Cardiac septum (tissue), 1 donor: ENCODE measurements around the gene SEMA7A. TPM values are rescaled to one million over a fixed set of nuclear protein-coding genes. Genes with fewer than 3 reads are reported as not detected.

Source experiments
- DNase-seq: peaks from one replicate; pipeline ENCODE4 v3.0.0-alpha.2; 2020; ENCODE audit warnings: low spot score
- intact Hi-C: fragments of 100-400 bp; cut with DNase I; formaldehyde crosslinking; loops from one replicate; pipeline ENCODE4 v1.14.0; 2022
- total RNA-seq: library from RNA; stranded (reverse); fragmentation: NEBNext Ultra II Directional; extraction: Animal tissue kit (Norgen Biotek cat#: 25700); gene quantifications from one replicate; pipeline ENCODE4 v1.2.1, GENCODE V29; 2021
- donor health status: DM: no; HTN: no; CAD: no.

Gene SEMA7A
- total RNA-seq, 1 donor from 2014 or later, result 1.5 TPM

DNA sequence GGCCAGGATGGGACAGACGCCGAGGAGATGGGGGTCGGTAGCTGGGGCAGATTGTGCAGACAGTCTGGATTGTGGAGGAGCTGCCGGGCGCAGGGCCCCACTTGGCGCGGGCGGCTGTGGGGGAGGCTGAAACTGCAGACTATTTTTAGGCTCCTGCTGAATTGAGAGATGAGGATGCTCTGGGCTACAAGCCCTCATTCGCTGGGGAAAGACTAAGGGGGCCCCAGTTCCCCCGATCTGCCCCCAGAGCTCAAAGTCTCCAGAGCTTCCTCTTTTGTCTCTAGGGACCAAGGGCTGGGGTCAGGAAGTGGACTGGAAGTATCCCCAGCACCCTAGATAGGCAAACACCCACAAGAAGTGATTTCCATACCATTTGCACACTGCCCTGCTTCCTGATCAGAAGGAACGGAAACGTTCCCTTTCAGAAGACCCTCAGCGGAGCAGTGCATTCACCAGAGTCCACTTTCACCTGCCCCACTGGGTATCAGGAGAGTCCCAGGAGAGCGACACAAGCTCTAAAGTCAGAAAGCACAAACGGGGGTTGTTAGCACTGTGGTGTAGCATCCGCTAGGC lies 29.7 kb downstream of the SEMA7A start:
- no peak for DNase-seq
- intact Hi-C loops, result no loop called here

DNA sequence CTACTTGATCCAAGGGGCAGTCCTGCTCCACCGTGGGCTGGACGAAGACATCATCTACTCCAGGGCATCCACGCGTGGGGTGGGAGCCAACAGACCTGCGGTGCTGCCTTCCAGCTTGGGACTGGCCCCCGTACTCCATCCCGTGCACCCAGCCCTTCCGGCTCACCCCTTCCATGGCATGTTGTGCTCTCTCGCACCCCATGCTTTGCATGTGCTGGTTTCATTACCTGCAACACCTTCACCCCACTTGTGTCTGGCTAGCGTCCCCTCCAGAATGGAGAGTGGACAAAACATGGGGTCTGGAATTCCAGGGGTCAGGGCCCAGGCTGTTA lies 30.2 kb downstream of the SEMA7A start:
- no peak for DNase-seq
- intact Hi-C loops, result no loop called here

DNA sequence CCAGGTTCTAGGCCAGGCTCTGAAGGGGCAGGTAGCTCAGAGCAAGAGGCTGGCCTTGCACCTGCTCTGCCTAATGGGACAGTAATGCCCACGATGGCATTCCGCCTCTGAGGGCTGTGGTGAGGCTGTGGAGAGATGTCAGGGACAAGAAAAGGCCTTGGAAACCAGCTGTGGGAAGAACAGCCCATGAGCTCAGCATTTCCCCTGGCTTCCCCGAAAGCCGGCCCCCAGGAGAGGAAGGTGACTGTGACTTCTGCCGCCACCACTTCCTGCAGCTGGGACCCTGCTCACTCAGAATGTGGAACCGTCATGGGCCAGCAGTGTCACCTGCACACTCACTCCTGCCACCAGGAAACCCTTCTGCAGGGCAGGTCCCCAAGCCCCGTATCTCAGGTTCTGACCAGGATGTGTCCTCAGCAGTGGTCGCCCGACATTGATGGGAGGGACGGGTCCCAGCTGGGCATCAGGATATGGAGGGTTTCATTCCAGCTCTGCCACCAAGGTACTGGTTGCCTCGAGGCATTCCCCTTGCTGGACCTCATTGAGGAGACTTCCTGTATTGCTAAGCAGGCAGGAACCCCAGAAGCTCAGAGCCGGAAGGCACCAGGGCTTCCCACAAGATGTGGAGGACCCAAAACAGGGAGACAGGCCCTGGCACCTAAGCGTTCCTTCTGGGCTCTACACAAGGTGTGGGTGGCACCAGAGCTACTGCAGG lies 30.7 kb downstream of the SEMA7A start:
- DNase-seq, result peak; percentile 86
- intact Hi-C loops, result no loop called here

DNA sequence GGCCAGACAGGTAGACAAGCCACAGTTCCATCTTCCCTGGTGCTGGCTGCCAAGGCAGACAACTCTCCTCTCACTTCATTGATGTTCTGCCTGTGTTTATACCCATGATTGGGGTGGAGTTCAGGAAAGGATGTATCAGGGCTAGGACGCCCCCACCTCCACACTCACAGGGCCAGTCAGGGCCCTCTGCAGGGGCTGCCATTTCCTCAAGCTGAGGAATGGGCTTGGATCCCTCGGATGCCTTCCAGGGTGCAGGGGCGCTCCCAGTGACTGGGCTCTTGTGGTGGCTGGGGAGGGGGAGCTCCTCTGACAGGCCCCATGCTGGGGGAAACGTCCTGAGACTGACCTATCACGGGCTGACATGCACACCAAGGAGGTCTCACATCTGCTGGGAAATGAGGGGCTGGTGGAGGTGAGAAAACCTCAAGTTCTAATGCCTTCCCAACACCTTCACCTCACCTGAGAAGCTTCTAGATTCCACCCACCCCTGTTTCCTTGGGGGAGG lies 31.4 kb downstream of the SEMA7A start:
- no peak for DNase-seq
- intact Hi-C loops, result no loop called here

DNA sequence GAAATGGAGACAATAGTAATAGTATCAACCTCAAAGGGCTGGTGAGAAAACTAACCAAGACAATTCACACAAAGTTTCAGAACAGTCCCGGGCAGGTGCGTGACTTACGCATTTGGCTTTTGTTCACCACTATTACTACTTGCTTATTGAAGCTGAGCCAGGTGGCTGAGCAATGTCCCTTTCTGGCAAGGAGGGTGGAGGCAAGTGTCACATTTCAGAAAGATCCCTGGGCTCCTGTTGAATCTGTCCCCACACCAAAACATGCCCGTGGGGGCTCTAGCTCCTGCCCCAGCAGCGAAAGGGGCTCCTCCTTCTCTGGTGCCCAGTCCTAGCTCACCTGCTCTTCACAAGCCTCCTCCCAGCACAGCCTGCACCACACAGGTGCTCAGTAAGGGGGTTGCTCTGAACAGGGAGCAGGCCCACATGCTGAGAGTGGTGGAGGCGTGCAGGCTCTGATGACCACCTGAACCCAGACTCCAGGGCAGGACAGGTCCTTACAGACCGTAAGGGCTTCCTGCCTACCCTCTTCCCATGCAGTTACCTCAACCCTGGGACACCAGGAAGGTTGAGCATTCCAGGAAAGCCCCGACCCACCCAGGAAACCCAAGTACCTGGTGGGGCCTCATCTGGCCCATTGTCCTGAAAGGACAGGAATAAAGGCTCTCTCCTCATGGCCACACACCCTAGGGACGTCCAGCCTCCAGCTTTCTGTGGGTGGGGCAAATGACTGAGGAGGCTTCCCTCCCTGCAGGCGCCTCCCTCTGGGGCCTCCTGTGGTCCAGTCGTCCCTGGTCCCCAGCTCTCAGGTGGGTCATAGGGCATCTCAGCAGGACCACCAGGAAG lies 32.6 kb downstream of the SEMA7A start:
- no peak for DNase-seq
- intact Hi-C loops, result no loop called here

DNA sequence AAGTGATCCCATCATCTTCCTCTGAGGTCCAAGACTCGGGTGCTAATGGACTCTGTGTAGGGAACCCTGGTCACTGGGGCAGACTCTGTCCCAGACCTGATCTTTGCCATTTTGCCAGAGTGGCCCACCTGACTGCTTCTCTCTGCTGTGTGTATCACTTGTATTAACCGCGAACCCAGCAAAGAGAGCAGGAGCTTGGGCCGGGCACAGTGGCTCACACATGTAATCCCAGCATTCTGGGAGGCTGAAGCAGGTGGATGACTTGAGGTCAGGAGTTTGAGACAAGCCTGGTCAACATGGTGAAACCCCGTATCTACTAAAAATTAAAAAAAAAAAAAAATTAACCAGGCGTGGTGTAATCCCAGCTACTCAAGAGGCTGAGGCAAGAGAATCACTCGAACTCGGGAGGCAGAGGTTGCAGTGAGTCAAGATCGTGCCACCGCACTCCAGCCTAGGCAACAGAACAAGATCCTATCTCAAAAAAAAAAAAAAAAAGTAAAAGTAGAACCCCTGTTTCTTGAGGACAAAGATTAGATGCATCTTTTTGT lies 33.4 kb downstream of the SEMA7A start:
- DNase-seq, result no peak
- intact Hi-C loops, result no loop called here

DNA sequence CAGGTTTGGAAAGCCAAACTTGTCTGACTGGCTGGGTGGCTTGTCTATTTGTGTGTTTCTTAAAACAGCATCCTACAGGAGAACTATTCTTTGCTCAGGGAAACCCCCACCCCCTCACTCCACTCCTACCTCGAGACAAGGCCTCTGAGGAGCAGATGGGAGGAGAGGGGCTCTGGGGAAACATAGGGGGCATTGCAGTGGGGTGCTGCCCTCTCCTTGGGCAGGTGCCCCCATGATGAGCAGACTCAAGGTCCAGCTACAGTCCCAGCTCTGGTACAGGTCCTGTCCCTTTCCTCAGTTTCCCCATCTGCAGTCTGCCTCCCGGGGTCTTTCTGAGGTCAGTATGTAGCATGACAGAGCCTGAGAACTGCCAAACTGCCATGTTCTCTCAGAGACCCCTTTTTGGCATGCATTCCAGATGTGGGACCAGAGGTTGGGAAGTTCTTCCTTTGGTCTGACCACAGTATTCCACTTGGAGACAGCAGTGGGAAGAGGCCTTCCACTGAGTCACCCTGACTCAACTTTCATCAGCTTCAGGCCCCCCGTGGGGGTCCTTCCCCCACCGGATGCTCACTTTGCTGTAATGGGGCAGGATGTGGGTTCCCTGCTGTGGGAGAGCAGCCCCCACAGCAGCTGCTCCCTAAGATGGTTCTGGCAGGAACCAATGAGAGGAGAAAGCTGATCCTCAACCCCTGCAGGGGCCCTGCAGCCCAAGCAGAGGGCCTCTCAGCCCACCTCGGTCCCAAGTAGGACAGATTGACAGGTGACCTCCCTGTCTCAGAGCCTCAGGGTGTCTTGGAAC lies 34.0 kb downstream of the SEMA7A start:
- DNase-seq, result no peak
- intact Hi-C loops, result no loop called here

DNA sequence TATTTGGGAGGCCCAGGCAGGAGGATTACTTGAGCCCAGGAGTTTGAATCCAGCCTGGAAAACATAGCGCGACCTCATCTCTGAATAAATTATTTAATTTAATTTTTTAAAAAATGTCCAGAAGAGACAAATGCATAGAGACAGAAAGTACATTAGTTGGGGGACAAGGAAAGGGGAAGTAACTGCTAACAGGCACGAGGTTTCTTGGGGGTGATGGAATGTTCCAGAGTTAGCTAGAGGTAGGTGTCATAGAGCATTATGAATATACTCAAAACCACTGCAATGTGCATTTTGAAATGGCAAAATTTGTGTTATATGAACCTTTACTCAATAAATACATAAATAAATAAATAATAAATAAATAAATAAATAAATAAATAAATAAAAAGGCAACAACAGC lies 34.7 kb downstream of the SEMA7A start:
- intact Hi-C loops, result no loop called here
- DNase-seq, result no peak

DNA sequence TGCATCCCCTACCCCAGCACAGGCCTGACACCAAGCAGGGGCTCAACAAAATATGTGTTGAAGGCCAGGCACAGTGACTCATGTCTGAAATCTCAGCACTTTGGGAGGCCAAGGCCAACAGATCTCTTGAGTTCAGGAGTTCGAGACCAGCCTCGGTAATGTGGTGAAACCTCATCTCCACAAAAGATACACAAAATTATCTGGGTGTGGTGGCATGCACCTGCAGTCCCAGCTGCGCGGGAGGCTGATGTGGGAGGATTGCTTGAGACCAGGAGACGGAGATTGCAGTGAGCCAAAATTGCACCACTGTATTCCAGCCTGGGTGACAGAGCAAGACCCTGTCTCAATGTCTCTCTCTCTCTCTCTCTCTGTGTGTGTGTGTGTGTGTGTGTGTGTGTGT lies 35.6 kb downstream of the SEMA7A start:
- no peak for DNase-seq
- intact Hi-C loops, result no loop called here

DNA sequence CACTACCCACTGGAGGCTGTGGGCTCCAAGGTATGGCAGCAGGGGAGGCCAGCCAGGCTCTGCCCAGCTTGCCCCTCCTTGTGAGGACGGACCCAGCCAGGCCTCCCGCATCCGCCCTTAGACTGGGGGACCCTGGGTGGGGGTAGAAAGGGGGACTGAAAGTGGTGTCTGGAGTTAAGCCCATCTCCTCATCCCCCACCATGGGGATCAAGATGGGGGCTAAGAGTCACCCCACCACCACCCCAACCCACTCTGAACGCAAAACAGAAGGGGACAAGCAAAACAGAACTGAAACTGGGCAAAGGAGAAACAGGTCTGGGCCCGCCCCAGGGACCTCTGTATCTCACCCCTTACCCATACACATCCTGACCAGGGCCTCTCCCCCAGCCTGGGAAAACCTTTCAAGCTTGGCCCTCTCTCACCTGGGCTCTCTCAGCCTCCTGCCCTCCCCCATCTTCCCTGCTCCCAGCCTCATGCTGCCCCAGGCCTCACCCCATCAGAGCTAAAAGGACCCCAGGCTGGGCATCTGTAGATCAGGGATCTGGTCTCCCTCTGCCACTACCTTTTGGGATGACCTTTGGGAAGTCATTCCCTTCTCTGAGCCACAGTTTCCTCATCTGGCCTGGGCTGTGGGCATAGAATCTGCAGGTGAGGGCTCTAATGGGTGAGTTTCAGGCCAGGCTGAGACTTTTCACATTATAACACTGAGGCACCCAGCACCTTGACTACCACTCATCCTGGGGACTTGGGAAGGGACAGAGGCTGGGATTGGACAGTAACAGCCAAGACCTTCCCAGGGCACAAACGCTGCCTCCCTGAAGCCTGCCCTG lies 36.3 kb downstream of the SEMA7A start:
- intact Hi-C loops, result no loop called here
- no peak for DNase-seq

DNA sequence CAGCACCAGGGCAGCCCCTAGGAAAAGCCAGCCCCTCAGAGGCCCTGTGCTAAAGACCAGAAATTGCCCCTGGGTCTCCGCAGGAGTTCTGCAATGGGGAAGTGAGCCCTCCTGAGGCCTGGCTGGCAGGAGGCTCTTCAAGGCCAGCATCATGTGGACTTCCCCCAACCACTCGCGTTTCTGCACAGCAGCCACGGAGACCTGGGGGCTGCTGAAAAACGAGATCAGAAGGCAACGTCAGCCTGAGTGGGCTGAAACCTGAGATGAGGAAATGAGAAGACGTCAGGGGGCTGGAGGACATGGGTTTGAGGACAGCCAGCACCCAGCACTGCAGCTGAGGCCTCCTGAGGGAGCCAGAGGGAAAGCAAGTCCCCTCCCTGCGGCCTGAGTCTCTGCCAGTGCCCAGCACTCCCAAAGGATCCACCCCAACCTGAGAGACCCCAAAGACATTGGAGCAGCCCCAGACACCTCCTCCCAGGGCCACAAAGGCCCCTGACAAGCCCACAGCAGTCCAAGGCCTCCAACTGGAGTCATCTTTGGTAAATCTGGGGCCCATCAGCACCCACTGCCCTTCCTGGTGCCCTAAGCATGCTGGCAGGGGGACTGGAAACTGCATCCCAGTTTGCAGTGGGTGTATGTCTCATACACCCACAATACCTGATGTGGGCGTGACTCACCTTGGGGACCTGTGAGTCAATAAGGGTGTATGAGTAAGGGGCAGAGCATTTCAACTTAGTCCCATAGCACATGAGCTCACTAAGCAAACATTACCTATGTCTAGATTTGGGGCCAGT lies 37.1 kb downstream of the SEMA7A start:
- intact Hi-C loops, result no loop called here
- no peak for DNase-seq

DNA sequence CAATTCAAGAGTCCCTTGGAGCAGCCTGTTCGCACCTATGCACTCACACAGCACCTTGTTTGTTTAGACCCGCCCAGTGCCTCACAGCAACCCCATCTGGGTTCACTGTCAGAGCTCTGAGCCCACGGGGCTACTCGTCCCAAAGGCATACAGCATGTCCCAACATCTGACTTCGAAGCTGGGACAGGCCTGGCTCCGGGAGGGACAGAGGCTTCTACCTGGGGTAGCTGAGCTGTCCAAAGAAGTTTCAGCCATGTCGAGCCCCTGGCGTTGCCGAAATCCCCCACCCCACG lies 37.7 kb downstream of the SEMA7A start:
- no peak for DNase-seq
- intact Hi-C loops, result no loop called here

DNA sequence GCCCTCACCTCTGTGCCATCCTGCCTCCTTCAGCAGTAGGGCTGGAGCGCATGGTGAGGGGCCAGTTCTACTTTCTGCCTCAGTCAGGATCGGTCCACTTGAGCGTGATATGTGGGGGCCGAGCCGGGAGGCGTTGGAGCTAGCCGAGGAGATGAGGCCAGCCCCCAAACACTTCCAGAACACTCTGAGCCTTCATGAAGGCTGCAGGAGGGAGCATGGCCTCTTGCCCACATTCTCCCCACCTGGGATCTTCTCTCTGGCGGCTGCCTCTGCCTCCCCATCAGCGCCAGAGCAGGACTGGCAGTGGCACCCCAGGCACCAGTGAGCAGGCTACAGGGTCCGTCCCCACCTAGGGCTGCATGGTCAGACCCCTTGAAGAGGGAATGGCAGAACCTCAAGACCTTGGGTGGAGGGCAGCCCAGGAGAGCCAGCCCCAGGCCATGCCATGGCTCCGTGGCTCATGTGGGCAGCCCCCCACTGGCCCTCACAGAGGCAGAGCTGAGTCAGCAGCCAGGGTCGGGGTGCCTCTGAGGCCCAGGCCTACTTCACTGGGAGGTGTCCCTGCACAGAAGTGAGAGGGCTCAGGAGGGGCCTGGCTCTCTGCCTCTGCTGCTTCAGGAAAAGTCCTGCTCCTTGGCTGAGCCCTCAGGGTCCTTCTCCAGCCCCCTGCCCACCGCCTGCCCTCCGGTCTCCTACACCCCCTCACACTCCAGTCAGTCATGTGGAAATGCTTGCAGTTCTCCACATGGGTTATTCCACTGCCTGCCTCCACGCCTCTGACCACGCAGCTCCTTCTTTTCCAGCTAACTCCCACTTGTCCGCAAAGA lies 38.2 kb downstream of the SEMA7A start:
- DNase-seq, result no peak
- intact Hi-C loops, result no loop called here

DNA sequence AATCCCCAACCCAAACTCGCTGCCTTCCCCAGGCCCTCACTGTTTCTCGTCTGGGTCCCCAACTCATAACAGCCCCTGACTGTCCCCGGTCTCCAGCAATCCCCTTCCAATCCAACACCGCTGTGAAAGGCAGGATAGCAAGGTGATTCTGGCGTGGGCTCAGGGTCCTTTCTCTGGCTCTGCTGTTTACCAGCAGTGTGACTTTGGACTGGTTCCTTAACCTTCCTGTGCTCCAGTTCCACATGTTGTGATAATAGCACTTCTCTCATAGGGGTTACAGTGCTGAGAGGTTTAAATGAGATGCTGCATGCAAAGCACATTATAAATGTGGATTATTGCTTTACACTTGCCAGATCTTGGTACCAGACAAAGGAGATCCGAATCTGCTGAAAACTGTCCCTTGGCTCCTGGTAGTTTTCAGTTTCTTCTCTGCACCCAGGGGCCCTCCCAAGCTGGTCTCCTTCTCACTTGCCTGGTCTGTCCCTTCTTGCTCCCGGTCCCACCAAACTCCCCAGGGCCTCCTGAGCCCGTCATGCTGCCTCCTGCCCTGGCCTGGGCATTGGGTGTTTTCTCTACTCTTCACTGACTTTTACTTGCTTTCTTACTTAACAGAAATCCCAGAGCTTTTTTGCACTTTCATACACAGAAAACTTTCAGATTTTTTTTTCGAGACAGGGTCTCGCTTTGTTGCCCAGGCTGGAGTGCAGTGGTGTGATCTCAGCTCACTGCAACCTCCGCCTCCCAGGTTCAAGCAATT lies 39.5 kb downstream of the SEMA7A start:
- no peak for DNase-seq
- intact Hi-C loops, result no loop called here

DNA sequence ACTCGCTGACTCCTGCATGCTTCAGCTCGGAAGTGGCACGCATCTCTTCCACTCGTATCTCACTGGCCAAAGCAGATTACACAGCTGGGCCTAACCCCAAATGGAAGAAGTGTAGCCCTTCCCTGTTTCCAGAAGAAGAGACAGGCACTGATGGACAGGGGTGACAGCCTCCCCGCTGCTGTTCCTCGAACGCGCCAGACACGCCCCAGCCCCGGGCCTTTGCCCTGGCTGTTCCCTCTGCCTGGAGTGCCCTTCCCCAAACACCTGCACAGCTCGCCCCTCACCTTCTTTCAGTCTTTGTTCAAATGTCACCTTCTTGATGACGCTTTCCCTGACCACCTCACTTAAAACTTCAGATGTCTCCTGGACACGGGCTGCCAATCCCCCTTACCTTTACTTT lies 40.3 kb downstream of the SEMA7A start:
- DNase-seq, result no peak
- intact Hi-C loops, result no loop called here

DNA sequence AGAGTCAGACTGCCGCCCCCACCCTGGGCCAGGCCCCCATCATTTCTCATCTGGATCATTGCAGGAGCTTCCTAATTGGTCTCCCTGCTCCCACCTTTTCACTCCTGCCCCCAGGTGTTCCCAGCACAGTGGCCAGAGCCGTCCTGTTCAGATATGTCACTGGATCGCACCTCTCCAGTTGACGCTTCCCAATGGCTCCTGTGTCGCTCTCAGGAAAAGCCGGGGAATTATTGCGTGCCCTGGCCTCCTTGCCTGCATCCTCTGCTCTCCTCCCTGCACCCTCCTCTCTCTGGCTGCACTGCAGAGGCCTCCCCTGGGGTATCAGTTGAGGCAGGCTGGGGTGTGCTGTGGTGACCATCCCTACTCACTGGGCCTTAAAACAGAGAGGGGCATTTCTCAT lies 40.9 kb downstream of the SEMA7A start:
- intact Hi-C loops, result no loop called here
- DNase-seq, result no peak

DNA sequence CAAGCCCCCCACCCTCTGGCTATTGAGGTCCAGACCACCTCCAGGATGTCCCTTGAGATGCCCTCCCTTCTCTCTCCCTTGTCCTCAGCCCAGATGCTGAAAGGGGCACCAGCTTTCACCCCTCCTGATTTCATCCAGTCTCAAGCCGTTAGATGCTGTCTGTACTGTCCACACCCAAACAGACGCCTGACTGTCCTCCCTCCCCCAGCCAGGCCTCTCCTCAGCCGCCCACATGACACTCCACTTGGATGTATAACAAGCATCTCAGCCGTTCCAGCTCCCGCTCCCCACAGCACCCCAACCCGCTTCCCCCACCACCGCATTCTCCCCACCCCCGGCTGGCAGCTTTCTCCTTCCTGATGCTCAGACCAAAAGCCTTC lies 41.3 kb downstream of the SEMA7A start:
- intact Hi-C loops, result no loop called here
- no peak for DNase-seq
